ENCODE measurements around the gene ROBO2. TPM values are rescaled to one million over a fixed set of nuclear protein-coding genes. Genes with fewer than 3 reads are reported as not detected.

Gene ROBO2
- total RNA-seq, 2 donors from 2014 or later, result not detected

DNA sequence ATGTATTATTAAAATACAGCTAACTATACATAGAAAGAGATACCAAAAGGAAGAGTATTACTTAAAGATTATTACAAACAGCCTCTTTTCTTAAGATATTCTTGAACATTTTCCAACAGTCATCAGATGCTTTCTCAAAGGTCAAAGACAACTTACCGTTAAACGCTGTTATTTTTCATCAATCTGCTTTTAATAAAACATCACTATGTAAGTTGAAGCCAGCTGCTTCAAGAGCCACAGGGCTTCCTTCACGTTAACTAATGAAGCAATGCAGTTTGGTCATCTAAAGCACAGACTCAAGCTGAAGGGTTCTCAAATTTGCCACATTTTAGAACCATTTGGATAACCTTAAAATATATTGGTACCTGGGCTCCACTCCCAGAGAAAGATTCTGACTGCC, 578.8 kb downstream of the ROBO2 start:
- Mint-ChIP-seq H3K27me3 (no peaks in the 10 kb centered on the region), H3K36me3 (ENCODE audit: low read depth) (no peaks in the 10 kb centered on the region), H3K4me3 (no peak overlapping the region), H3K4me1 (no peaks in the 10 kb centered on the region), H3K27ac (no peak overlapping the region)
- ATAC-seq (no peak), DNase-seq (no peak)
- H3K9me3 ChIP-seq (ENCODE audit: control insufficient read depth, low read length, poor library complexity, severe bottlenecking), result no peaks in the 10 kb centered on the region

DNA sequence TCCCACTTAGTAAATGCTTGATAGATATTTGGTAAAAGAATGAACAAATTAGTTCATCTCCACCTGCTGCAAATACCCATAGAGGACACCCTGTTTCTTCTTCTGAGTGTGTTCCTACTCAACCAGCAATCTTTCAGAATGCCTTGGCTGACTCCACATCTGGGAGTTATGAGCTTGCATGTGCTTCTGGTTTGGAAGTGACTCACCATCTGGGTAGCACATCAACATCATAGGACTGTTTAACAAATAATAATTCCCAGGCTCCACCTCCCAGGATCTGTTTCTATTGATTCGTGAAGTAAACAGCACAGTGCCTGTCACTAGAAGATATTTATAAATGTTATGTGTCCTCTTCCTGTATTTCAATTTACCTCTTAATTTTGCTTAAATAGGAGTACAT, 580.1 kb downstream of the ROBO2 start:
- H3K4me1 Mint-ChIP-seq, result no peaks in the 10 kb centered on the region
- no peak for ATAC-seq
- no peak overlapping the region for H3K27ac Mint-ChIP-seq
- no peak for DNase-seq
- no peaks in the 10 kb centered on the region for H3K9me3 ChIP-seq (ENCODE audit: control insufficient read depth, low read length, poor library complexity, severe bottlenecking)
- no peaks in the 10 kb centered on the region for H3K36me3 Mint-ChIP-seq (ENCODE audit: low read depth)
- H3K27me3 Mint-ChIP-seq, result no peaks in the 10 kb centered on the region
- H3K4me3 Mint-ChIP-seq, result no peak overlapping the region

GRCh38 chr3:77623500-77623899, 583.6 kb downstream of the ROBO2 start:
- Mint-ChIP-seq H3K27me3 (no peaks in the 10 kb centered on the region), H3K36me3 (ENCODE audit: low read depth) (no peaks in the 10 kb centered on the region), H3K4me3 (no peak overlapping the region), H3K4me1 (no peaks in the 10 kb centered on the region), H3K27ac (no peak overlapping the region)
- DNase-seq, result no peak
- ATAC-seq, result no peak
- peaks cover 2% of the 10 kb centered on the region for H3K9me3 ChIP-seq (ENCODE audit: control insufficient read depth, low read length, poor library complexity, severe bottlenecking)

DNA sequence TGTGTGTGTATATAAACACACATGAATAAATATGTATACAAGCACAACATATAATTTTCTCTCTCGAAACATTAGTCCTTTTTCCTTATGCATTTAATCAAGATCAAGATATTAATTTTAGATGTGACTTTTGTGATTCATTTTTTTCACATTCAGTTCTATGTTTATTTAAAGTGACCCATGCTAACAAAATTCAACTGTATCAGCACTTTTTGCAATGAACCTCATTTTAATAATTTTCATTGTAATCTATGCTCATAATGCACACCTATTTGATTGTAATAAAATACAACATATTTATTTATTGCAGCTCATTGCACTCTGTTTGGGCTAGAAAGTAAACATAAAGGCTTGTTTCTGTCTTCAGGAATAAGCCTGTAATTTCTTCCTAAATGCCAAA, 586.3 kb downstream of the ROBO2 start:
- no peaks in the 10 kb centered on the region for H3K27me3 Mint-ChIP-seq
- no peak for ATAC-seq

DNA sequence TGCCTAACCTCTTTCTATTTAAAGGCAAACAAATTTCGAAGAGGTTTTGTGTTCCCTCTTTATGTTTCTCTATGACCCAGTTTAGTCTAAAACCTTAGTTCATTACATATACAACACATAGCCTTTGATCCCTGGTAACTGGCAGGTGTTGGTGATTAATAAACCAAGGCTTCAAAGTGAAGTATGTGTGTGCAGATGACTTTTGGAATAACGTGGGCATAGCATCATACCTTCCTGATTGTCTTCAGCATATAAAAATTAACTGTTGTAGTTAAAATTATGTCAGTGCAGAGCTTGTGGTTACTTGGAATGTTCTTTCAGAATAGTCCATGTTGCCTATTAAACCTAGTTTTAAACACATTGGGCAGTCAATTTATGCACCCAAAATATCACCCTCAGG, 608.3 kb downstream of the ROBO2 start:
- H3K27ac Mint-ChIP-seq, result no peak overlapping the region
- no peaks in the 10 kb centered on the region for H3K27me3 Mint-ChIP-seq
- H3K36me3 Mint-ChIP-seq (ENCODE audit: low read depth), result no peaks in the 10 kb centered on the region
- DNase-seq (no peak), ATAC-seq (no peak)
- no peaks in the 10 kb centered on the region for H3K4me1 Mint-ChIP-seq
- H3K4me3 Mint-ChIP-seq, result no peak overlapping the region
- H3K9me3 ChIP-seq (ENCODE audit: control insufficient read depth, low read length, poor library complexity, severe bottlenecking), result no peaks in the 10 kb centered on the region

More for the DNA sequence above, 586.3 kb downstream of the ROBO2 start:
- DNase-seq, result no peak
- H3K4me3 Mint-ChIP-seq, result no peak overlapping the region
- H3K27ac Mint-ChIP-seq, result no peak overlapping the region
- peaks cover 2% of the 10 kb centered on the region for H3K9me3 ChIP-seq (ENCODE audit: control insufficient read depth, low read length, poor library complexity, severe bottlenecking)
- H3K36me3 Mint-ChIP-seq (ENCODE audit: low read depth), result no peaks in the 10 kb centered on the region
- no peaks in the 10 kb centered on the region for H3K4me1 Mint-ChIP-seq

DNA sequence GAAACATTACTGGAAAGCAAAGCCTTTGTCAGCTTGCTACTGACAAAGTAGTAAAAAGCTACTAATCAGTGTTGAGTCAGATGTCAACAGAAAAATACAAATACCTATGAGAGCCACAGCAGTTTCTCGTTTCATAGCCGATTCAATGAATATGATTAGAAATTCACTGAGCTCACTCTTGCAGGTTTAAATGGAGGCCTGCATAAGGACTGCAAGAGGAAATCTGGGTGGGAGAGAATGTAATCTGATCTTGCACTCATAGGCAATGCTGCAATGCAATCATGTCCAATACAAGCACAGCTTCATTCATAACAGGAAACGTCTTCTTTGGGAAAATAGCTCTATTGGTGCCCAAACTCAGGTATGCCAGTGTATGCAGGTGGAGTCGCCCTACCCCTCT, 608.8 kb downstream of the ROBO2 start:
- no peaks in the 10 kb centered on the region for H3K9me3 ChIP-seq (ENCODE audit: control insufficient read depth, low read length, poor library complexity, severe bottlenecking)
- no peak overlapping the region for H3K4me3 Mint-ChIP-seq
- H3K4me1 Mint-ChIP-seq, result no peaks in the 10 kb centered on the region
- H3K36me3 Mint-ChIP-seq (ENCODE audit: low read depth), result no peaks in the 10 kb centered on the region
- ATAC-seq (no peak), DNase-seq (no peak)
- H3K27me3 Mint-ChIP-seq, result no peaks in the 10 kb centered on the region
- H3K27ac Mint-ChIP-seq, result no peak overlapping the region

GRCh38 chr3:77652624-77653023, 612.7 kb downstream of the ROBO2 start:
- H3K27ac Mint-ChIP-seq, result no peak overlapping the region
- no peak for DNase-seq
- no peak overlapping the region for H3K4me3 Mint-ChIP-seq
- H3K9me3 ChIP-seq (ENCODE audit: control insufficient read depth, low read length, poor library complexity, severe bottlenecking), result no peaks in the 10 kb centered on the region
- H3K27me3 Mint-ChIP-seq, result no peaks in the 10 kb centered on the region
- no peaks in the 10 kb centered on the region for H3K36me3 Mint-ChIP-seq (ENCODE audit: low read depth)
- ATAC-seq, result no peak
- no peaks in the 10 kb centered on the region for H3K4me1 Mint-ChIP-seq

DNA sequence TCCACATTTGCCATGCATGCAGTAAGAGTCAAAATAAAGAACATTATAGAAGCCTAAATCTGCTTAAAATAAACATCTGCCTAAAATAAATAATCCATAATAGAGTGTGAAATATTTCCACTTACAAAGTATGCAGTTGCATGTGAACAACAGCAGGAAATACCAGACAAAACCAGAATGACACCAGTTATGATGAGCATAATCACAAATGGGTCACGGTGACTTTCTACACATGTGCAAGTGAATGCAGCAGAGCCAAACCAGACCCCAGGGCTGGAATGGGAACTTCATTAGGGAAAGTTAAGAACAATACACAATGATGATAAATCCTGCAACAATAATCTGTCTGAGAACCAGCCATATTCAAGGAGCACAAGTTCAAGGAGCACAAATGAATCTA, 615.5 kb downstream of the ROBO2 start:
- DNase-seq (no peak), ATAC-seq (no peak)
- no peaks in the 10 kb centered on the region for H3K36me3 Mint-ChIP-seq (ENCODE audit: low read depth)
- H3K4me3 Mint-ChIP-seq, result no peak overlapping the region
- no peaks in the 10 kb centered on the region for H3K27me3 Mint-ChIP-seq
- H3K4me1 Mint-ChIP-seq, result no peaks in the 10 kb centered on the region
- no peak overlapping the region for H3K27ac Mint-ChIP-seq
- H3K9me3 ChIP-seq (ENCODE audit: control insufficient read depth, low read length, poor library complexity, severe bottlenecking), result no peaks in the 10 kb centered on the region

- no peak overlapping the region for H3K27ac Mint-ChIP-seq
- no peak overlapping the region for H3K4me3 Mint-ChIP-seq
- no peaks in the 10 kb centered on the region for H3K9me3 ChIP-seq (ENCODE audit: control insufficient read depth, low read length, poor library complexity, severe bottlenecking)
- ATAC-seq (no peak), DNase-seq (no peak)
- H3K36me3 Mint-ChIP-seq (ENCODE audit: low read depth), result no peaks in the 10 kb centered on the region
- H3K27me3 Mint-ChIP-seq, result no peaks in the 10 kb centered on the region
- H3K4me1 Mint-ChIP-seq, result no peaks in the 10 kb centered on the region
Measured at GRCh38 chr3:77660718-77661117, 620.8 kb downstream of the ROBO2 start.

GRCh38 chr3:77667901-77668300, 628.0 kb downstream of the ROBO2 start:
- H3K4me1 Mint-ChIP-seq, result no peaks in the 10 kb centered on the region
- no peak overlapping the region for H3K4me3 Mint-ChIP-seq
- no peaks in the 10 kb centered on the region for H3K27me3 Mint-ChIP-seq
- no peaks in the 10 kb centered on the region for H3K36me3 Mint-ChIP-seq (ENCODE audit: low read depth)
- peaks cover 8% of the 10 kb centered on the region for H3K9me3 ChIP-seq (ENCODE audit: control insufficient read depth, low read length, poor library complexity, severe bottlenecking)
- no peak for ATAC-seq
- DNase-seq, result no peak
- H3K27ac Mint-ChIP-seq, result no peak overlapping the region

DNA sequence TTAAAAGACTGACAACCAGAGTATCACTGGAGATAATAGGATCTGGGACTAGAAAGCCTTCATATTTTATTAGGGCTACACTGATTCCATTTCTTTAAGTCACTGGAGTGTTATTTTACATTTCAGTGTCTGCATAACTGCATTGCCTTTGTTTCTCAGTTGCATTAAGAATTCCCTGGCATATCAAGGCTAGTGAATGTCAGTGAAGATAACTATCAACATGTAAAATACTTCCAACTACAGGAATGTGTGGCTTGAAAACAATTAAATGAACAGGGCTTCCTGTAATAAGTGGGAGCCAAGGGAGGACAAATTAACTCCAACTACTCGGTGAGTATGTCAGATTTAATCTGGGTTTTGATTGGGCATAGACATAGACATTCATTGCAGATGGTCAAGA, 628.5 kb downstream of the ROBO2 start:
- no peaks in the 10 kb centered on the region for H3K4me1 Mint-ChIP-seq
- no peak for ATAC-seq
- peaks cover 8% of the 10 kb centered on the region for H3K9me3 ChIP-seq (ENCODE audit: control insufficient read depth, low read length, poor library complexity, severe bottlenecking)
- H3K36me3 Mint-ChIP-seq (ENCODE audit: low read depth), result no peaks in the 10 kb centered on the region
- no peak overlapping the region for H3K27ac Mint-ChIP-seq
- H3K27me3 Mint-ChIP-seq, result no peaks in the 10 kb centered on the region
- H3K4me3 Mint-ChIP-seq, result no peak overlapping the region
- no peak for DNase-seq

- no peaks in the 10 kb centered on the region for H3K4me1 Mint-ChIP-seq
- no peak overlapping the region for H3K27ac Mint-ChIP-seq
- ATAC-seq (no peak), DNase-seq (no peak)
- no peaks in the 10 kb centered on the region for H3K36me3 Mint-ChIP-seq (ENCODE audit: low read depth)
- peaks cover 8% of the 10 kb centered on the region for H3K9me3 ChIP-seq (ENCODE audit: control insufficient read depth, low read length, poor library complexity, severe bottlenecking)
- H3K4me3 Mint-ChIP-seq, result no peak overlapping the region
- H3K27me3 Mint-ChIP-seq, result no peaks in the 10 kb centered on the region
Measured at GRCh38 chr3:77672016-77672415, 632.1 kb downstream of the ROBO2 start.

- ATAC-seq (no peak), DNase-seq (no peak)
- H3K4me1 Mint-ChIP-seq, result no peaks in the 10 kb centered on the region
- no peak overlapping the region for H3K27ac Mint-ChIP-seq
- no peaks in the 10 kb centered on the region for H3K36me3 Mint-ChIP-seq (ENCODE audit: low read depth)
- no peak overlapping the region for H3K4me3 Mint-ChIP-seq
- H3K9me3 ChIP-seq (ENCODE audit: control insufficient read depth, low read length, poor library complexity, severe bottlenecking), result no peaks in the 10 kb centered on the region
- no peaks in the 10 kb centered on the region for H3K27me3 Mint-ChIP-seq
Measured at GRCh38 chr3:77682162-77682561, 642.3 kb downstream of the ROBO2 start.

- H3K9me3 ChIP-seq (ENCODE audit: control insufficient read depth, low read length, poor library complexity, severe bottlenecking), result no peaks in the 10 kb centered on the region
- no peaks in the 10 kb centered on the region for H3K4me1 Mint-ChIP-seq
- H3K36me3 Mint-ChIP-seq (ENCODE audit: low read depth), result no peaks in the 10 kb centered on the region
- no peaks in the 10 kb centered on the region for H3K27me3 Mint-ChIP-seq
- ATAC-seq, result no peak
- no peak for DNase-seq
- H3K4me3 Mint-ChIP-seq, result no peak overlapping the region
- no peak overlapping the region for H3K27ac Mint-ChIP-seq
Measured at GRCh38 chr3:77684115-77684514, 644.2 kb downstream of the ROBO2 start.

DNA sequence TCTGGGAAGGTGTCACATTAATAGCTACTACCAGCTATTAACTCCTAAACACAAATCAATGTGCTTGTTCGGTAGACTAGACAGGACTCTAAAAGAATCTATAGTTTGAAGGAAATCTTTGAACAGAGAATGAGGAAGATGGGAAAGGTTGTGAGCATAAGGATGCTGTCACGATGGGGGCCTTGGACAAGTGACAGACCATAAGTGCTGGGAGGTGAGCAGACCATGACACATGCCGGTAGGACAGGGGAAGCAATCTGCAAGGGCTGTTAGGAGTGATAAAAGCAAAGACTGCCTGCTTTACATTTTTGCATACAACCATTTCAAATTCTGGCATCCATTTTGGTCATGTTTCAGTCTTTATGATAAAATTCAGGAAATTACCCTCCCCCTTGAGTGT, 645.8 kb downstream of the ROBO2 start:
- Mint-ChIP-seq H3K36me3 (ENCODE audit: low read depth) (no peaks in the 10 kb centered on the region), H3K27me3 (no peaks in the 10 kb centered on the region), H3K4me3 (no peak overlapping the region), H3K27ac (no peak overlapping the region), H3K4me1 (no peaks in the 10 kb centered on the region)
- no peak for DNase-seq
- ATAC-seq, result no peak
- H3K9me3 ChIP-seq (ENCODE audit: control insufficient read depth, low read length, poor library complexity, severe bottlenecking), result no peaks in the 10 kb centered on the region
